Measurements from ENCODE around the gene ZNF709.

GRCh38 chr19:12425236-12425887 is 59.3 kb downstream of the ZNF709 start:
- TF ChIP-seq CTCF (IDR thresholded peaks at IDR 0.05) (no peak), POLR2A (IDR thresholded peaks at IDR 0.05; ENCODE audit: low read depth) (no peak)
